Neutrophil (primary cell): Measurements from ENCODE around the gene PHC2.

ENCODE experiments used
- H3K27ac ChIP-seq: fragments of 200-600 bp; sonication (generic); 2 replicates; pipeline ENCODE4 v1.5.1; 2016; ENCODE audit warnings: mild to moderate bottlenecking, moderate library complexity
- H3K27me3 ChIP-seq: fragments of 200-600 bp; sonication (generic); 2 replicates; pipeline ENCODE4 v1.6.0; 2016; ENCODE audit warnings: mild to moderate bottlenecking
- H3K36me3 ChIP-seq: fragments of 200-600 bp; sonication (generic); 2 replicates; pipeline ENCODE4 v1.5.1; 2017
- H3K4me1 ChIP-seq, 2 experiments: fragments of 200-600 bp in 1 of 2; sonication (generic) in 1 of 2; 1 replicate in 1 of 2; 2 replicates in 1 of 2; pipeline versions ENCODE4 v1.5.1 to v1.6.1; 2013 to 2016; ENCODE audit warnings: low read depth in 1 of 2, low read length in 1 of 2, mild to moderate bottlenecking in 1 of 2, moderate library complexity in 1 of 2; ENCODE audit not compliant: control insufficient read depth in 1 of 2, insufficient read depth in 1 of 2
- H3K4me3 ChIP-seq, 2 experiments: fragments of 200-600 bp in 1 of 2; sonication (generic) in 1 of 2; 1 replicate in 1 of 2; 2 replicates in 1 of 2; pipeline ENCODE4 v1.5.1; 2013 to 2016; ENCODE audit warnings: low read depth in 1 of 2, low read length in 1 of 2, mild to moderate bottlenecking in 1 of 2, moderate library complexity in 1 of 2
- H3K9me3 ChIP-seq: fragments of 200-600 bp; sonication (generic); 2 replicates; pipeline ENCODE4 v1.5.1; 2016
- CTCF ChIP-seq: fragments of 200-600 bp; sonication (generic); IDR thresholded peaks from 2 replicates; pipeline ENCODE4 v1.5.1; 2016; ENCODE audit warnings: antibody characterized with exemption

The PHC2 gene

DNA sequence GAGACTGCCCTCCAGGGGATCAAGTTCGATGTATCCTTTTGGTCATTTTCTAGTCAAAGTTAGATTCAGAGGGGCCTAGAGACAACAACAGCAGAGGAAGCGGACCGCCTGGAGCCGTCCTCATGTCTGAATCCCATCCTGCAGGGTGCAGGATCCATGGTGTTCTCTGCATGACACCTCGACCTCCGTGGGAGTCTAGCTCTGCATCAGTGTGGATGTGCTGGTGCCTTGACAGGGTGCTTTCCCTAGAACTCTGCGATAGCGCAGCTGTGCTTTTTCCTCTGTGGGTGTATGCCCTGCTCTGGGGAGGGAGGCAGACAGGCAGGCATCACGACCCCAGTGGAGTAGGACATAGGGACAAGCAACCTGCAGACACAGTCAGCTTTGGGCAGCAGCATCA, 61.8 kb downstream of the PHC2 start:
- no peak overlapping the region for H3K4me3 ChIP-seq
- no peaks in the 10 kb centered on the region for H3K9me3 ChIP-seq
- H3K36me3 ChIP-seq: no peaks in the 10 kb centered on the region
- H3K4me1 ChIP-seq: peaks cover 12 to 19% of the 10 kb centered on the region in 2 experiments
- H3K27ac ChIP-seq: no peak overlapping the region
- TF ChIP-seq CTCF: no peak
- H3K27me3 ChIP-seq: no peaks in the 10 kb centered on the region

DNA sequence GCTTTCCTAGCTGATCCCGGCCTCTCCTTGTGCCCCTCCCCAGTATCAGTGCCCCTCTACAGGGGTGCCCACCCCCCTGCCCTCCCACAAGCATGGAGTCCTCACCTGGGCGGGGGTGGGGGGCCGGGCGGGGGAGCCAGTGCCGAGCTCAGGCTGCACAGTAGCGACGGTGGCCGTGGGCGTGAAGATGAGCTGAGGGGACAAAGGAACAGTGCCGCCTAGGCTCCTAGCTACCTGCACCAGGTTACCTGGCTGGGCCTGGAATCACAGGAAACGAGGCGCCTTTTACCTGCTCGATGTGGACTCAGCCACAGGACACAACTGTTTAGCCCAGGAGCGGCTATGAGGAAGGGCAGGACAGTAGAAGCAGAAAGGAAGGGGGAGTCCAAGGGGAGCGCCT, 62.5 kb downstream of the PHC2 start:
- Histone ChIP-seq H3K4me1 (peaks cover 12 to 19% of the 10 kb centered on the region in 2 experiments), H3K27ac (no peak overlapping the region)

DNA sequence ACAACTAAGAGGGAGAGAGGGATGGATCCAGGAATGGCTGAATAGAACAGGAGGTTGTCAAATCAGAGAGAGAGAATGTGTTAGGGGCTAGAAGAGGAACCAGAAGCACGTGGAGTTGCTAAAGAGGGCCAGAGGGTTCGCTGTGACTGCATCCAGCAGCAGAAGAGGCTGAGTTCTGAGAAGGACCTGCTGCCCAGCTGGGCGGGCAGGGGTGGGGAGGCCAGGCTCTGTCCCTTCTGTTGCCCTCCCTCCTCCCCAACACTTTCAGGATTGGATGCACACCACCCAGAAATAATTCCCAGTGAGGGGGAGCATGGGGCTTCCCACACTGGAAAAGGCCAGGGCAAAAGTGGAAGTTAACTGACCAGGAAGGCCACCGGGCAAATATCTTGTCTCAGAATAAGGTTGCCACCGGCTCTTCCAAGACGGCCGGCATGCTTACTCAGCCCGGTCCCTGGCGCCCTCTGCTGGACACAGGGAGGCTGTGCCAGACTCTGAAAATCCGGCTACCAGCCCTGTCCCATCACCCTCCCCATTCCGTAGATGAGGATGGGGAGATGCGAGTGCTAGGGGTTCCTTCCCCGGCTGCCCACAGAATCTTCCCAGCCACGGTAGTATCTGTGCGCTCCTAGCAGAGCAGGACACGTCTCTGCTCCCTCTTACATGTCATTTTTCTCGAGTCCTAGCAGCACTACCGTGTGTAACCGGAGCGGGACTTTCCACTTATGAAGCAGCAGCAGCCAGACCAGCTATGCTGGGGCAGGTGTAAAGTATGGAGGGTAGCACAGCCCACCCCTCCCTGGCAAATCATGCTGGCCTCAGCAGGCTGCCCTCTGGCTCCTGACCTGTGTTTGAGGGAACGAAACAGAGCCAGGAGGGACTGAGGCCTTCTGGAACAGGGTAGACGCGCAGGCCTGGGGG, 63.1 kb downstream of the PHC2 start:
- Histone ChIP-seq H3K27me3 (no peaks in the 10 kb centered on the region), H3K4me1 (peaks cover 12 to 19% of the 10 kb centered on the region in 2 experiments), H3K36me3 (no peaks in the 10 kb centered on the region), H3K27ac (peak overlapping the region; percentile 63), H3K9me3 (no peaks in the 10 kb centered on the region), H3K4me3 (peak overlapping the region in 1 of 2 experiments; percentile 35)
- TF ChIP-seq CTCF: peak; percentile 96

More for the DNA sequence above, 62.5 kb downstream of the PHC2 start:
- Histone ChIP-seq H3K36me3 (no peaks in the 10 kb centered on the region), H3K27me3 (no peaks in the 10 kb centered on the region), H3K9me3 (no peaks in the 10 kb centered on the region), H3K4me3 (no peak overlapping the region)
- no peak for TF ChIP-seq CTCF

GRCh38 chr1:33366762-33367484, 64.0 kb downstream of the PHC2 start:
- Histone ChIP-seq H3K27me3 (no peaks in the 10 kb centered on the region), H3K27ac (peak overlapping the region; percentile 63), H3K9me3 (no peaks in the 10 kb centered on the region), H3K4me3 (no peak overlapping the region), H3K36me3 (no peaks in the 10 kb centered on the region), H3K4me1 (peaks cover 18 to 27% of the 10 kb centered on the region in 2 experiments)
- TF ChIP-seq CTCF: no peak

DNA sequence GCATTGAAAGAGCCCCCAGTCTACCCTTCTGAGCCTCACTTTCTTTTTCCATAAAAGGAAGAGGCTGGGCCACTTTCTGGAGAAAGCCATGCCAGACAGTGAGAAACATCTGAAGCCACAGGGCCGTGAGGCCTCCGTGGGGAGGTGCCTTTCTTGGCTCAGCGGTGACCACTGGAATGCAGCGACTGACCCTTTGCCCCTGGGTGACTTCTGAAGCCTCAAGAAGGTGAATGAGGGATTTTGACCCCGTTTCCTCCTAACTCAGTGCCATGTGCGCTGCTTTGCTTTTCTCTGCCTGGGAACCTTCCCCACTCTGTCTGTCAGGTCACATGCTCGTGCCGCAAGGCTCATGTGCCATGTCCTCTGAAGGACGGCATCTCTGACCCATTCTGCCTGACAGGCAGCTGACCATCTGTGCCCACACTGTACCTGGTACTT, 65.3 kb downstream of the PHC2 start:
- no peak overlapping the region for H3K4me3 ChIP-seq
- H3K27me3 ChIP-seq: no peaks in the 10 kb centered on the region
- no peaks in the 10 kb centered on the region for H3K9me3 ChIP-seq
- TF ChIP-seq CTCF: no peak
- no peak overlapping the region for H3K27ac ChIP-seq
- no peaks in the 10 kb centered on the region for H3K36me3 ChIP-seq
- peaks cover 30 to 37% of the 10 kb centered on the region in 2 experiments for H3K4me1 ChIP-seq
